Cardiac fibroblast (primary cell): Measurements from ENCODE around the gene C5orf15.
"Not testable (repeated sequence)": the region's sequence is repeated elsewhere in the genome, so short reads cannot be mapped to it uniquely, and the experiment has no call there.

Experiments used
- DNase-seq, 2 donors: peaks; one replicate each; pipeline versions ENCODE4 v3.0.0 to v3.0.0-alpha.2; 2010; ENCODE audit warnings: low read depth in 2 of 2
- H3K4me3 ChIP-seq, 2 donors: replicated peaks in 1 of 2; 1 replicate in 1 of 2; 2 replicates in 1 of 2; pipeline ENCODE4 v1.5.1; 2011; ENCODE audit warnings: low read depth in 2 of 2, low read length in 2 of 2, mild to moderate bottlenecking in 2 of 2, moderate library complexity in 1 of 2
- CTCF ChIP-seq: IDR thresholded peaks from one replicate; pipeline ENCODE4 v1.5.1; 2011; ENCODE audit warnings: low read depth, mild to moderate bottlenecking, low read length, inconsistent platforms

The C5orf15 gene

GRCh38 chr5:133981714-133982113 is 13.3 kb upstream of the C5orf15 start:
- no peak for TF ChIP-seq CTCF
- no peak overlapping the region for H3K4me3 ChIP-seq
- DNase-seq, result no peak

GRCh38 chr5:133980652-133981051 is 12.2 kb upstream of the C5orf15 start:
- no peak for DNase-seq
- no peak overlapping the region for H3K4me3 ChIP-seq
- TF ChIP-seq CTCF, result no peak

DNA sequence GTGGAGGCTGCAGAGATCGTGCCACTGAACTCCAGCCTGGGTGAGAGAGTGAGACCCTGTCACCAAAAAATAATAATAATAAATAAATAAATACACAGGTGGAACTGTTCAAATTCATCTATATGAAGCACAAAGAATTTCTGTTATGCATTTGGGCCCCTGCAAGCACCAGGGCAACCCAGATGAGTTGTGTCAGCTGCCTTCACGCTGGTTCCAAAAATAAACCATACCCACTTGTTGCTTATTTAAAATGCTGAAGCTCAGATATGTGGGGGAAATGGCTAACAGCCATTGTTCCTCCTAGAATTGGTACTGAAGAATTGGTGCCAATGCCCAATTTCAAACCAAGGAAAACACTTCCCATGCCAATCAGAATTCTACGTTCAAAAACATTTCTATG is 10.5 kb upstream of the C5orf15 start:
- DNase-seq, result no peak
- no peak for TF ChIP-seq CTCF
- no peak overlapping the region for H3K4me3 ChIP-seq

- no peak overlapping the region for H3K4me3 ChIP-seq
- peak; percentile 56 to 78 for DNase-seq
- TF ChIP-seq CTCF, result no peak
Observed at GRCh38 chr5:133977858-133978257, 9.4 kb upstream of the C5orf15 start.

GRCh38 chr5:133977161-133977787 is 8.8 kb upstream of the C5orf15 start:
- no peak for DNase-seq
- no peak for TF ChIP-seq CTCF
- no peak overlapping the region for H3K4me3 ChIP-seq

DNA sequence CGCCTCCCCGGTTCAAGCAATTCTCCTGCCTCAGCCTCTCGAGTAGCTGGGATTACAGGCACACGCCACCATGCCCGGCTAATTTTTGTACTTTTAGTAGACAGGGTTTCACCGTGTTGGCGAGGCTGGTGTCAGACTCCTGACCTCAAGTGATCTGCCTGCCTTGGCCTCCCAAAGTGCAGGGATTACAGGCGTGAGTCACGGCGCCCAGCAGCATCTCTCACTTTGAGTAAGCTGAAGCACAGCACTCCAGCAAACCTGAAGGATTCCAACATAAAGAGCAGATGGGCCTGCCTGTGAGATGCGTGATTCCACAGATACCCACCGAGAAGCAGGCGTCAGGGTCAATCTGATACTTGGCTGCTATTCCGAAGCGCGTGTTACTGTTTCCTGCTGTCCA is 7.1 kb upstream of the C5orf15 start:
- not testable (repeated sequence) for DNase-seq, H3K4me3 ChIP-seq

DNA sequence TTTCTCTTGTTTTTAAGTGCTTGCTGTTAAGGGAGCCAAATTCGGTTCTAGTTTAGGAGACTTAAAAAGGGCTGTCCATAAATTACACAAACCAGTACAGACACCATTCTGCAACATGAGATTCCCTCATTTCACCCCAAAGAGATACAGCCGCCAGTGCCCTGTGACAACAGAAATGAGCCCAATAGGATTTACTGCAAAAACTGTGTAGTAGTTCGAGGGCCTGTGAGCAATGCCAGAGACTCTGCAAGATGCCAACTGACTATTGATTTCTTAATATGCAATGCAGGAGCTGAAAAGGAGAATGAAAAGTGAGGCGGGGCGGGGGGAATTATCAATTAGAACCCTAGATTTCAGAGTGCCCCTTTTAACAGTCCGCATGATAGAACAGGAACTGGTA is 5.7 kb upstream of the C5orf15 start:
- TF ChIP-seq CTCF, result no peak
- H3K4me3 ChIP-seq, result no peak overlapping the region
- no peak for DNase-seq
